Aorta (tissue), 5 donors: ENCODE measurements around the gene TRPM2. TPM values are rescaled to one million over a fixed set of nuclear protein-coding genes. Genes with fewer than 3 reads are reported as not detected.
"Not testable (repeated sequence)": the region's sequence is repeated elsewhere in the genome, so short reads cannot be mapped to it uniquely, and the experiment has no call there.

Experiments used
- ATAC-seq: fragments of 200-7000 bp; cut with Tn5 transposase; one replicate; pipeline ENCODE4 v1.9.1; 2022; ENCODE audit warnings: moderate library complexity; ENCODE audit not compliant: low FRiP score
- DNase-seq, 2 donors: peaks; one replicate each; pipeline ENCODE4 v3.0.0-alpha.2; 2020
- H3K27ac ChIP-seq, 2 donors: one replicate each; pipeline ENCODE4 v1.5.1; 2013; ENCODE audit warnings: low read length in 2 of 2, mild to moderate bottlenecking in 2 of 2, moderate library complexity in 2 of 2, control low read depth in 1 of 2, inconsistent platforms in 1 of 2, low read depth in 1 of 2
- H3K27me3 ChIP-seq, 2 donors: one replicate each; pipeline ENCODE4 v1.6.1; 2013; ENCODE audit warnings: control low read depth in 1 of 2, low read length in 1 of 2, mild to moderate bottlenecking in 1 of 2, moderate library complexity in 1 of 2; ENCODE audit not compliant: insufficient read depth in 2 of 2, control insufficient read depth in 1 of 2
- H3K36me3 ChIP-seq, 2 donors: one replicate each; pipeline ENCODE4 v1.6.1; 2013; ENCODE audit warnings: control low read depth in 1 of 2, low read length in 1 of 2, mild to moderate bottlenecking in 1 of 2; ENCODE audit not compliant: insufficient read depth in 2 of 2, control insufficient read depth in 1 of 2
- H3K4me1 ChIP-seq, 2 donors: one replicate each; pipeline ENCODE4 v1.6.1; 2013; ENCODE audit warnings: low read length in 2 of 2, control low read depth in 1 of 2, mild to moderate bottlenecking in 1 of 2, moderate library complexity in 1 of 2; ENCODE audit not compliant: insufficient read depth in 2 of 2, control insufficient read depth in 1 of 2
- H3K4me3 ChIP-seq, 2 donors: one replicate each; pipeline ENCODE4 v1.5.1; 2013; ENCODE audit warnings: low read length in 2 of 2, control low read depth in 1 of 2, mild to moderate bottlenecking in 1 of 2
- H3K9me3 ChIP-seq: one replicate; pipeline ENCODE4 v1.6.1; 2013; ENCODE audit warnings: mild to moderate bottlenecking, low read length; ENCODE audit not compliant: control insufficient read depth
- WGBS, 2 donors: extraction: QIAGEN DNeasy Blood & Tissue Kit; methylation state at CpG; one replicate each; pipeline ENCODE4 v1.1.7; 2013; 5-methylcytosine and 5-hydroxymethylcytosine counted together
- intact Hi-C, 2 donors: fragments of 100-400 bp; cut with DNase I; formaldehyde crosslinking; loops; one replicate each; pipeline versions ENCODE4 v1.14.2 to v1.15.0; 2022
- polyA plus RNA-seq, 2 donors: library from polyadenylated mRNA; stranded (reverse); fragments of 200-250 nt; gene quantifications; one replicate each; pipeline ENCODE4 v1.2.3, GENCODE V29; 2013
- total RNA-seq, 2 donors: library from RNA; stranded (reverse); fragmentation: NEBNext Ultra II Directional; extraction: Animal tissue kit (Norgen Biotek cat#: 25700); gene quantifications; one replicate each; pipeline ENCODE4 v1.2.1, GENCODE V29; 2021
- donor health status: healthy with polysubstance abuse.
- donor health status: Bipolar disorder and iron deficiency.
- donor health status: DM: no; HTN: no; CAD: no.
- donor health status: DM: no; HTN: no; CAD: no.
- donor health status: DM: yes; HTN: yes; CAD: no.

TRPM2 gene
- total and polyA plus RNA-seq, 4 donors = 2.2 to 15.8 (median 5.9) TPM

DNA sequence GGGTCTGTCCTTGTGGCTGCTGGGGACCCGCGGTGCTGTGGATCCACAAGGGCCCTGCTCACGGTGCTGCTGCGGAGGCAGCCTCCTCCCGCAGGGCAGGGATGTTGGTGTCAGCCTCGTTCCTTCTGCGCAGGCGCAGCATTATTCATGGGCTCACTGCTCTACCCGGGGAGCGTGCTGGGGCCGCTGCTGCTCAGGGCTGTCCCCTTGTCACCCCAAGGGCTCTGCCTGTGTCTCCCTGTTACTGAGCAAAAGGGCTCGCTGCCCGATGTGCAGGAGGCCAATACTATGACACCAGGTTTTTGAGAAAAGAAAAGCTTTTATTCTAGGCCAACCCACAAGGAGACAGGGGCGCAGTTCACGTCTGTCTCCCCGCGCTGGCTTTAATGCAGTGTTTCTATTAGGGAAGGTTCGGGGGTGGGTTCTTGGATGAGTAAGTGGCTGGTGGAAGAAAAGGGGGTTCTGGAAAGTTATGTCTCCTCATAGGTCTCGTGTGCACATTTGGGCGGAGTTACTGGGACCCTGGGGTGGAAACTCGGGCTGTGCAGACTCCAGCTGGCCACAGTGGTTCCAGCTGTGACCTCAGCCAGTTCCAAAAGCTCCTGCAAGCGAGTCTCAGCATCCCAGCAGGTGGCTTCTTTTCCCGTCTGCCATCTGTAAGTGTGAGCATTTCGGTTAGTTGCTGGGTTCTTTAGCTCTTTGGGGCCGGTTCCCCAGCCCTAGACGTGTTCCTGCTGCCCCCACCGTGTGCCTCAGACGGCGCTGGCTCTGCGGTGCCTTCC is 61.1 kb downstream of the TRPM2 start:
- no peak overlapping the region for H3K4me3 ChIP-seq
- no peaks in the 10 kb centered on the region for H3K36me3 ChIP-seq
- no peaks in the 10 kb centered on the region for H3K9me3 ChIP-seq
- no peaks in the 10 kb centered on the region for H3K4me1 ChIP-seq
- intact Hi-C loops = loop anchor here in 1 of 2 donors (10.0 kb wide), 1 partner anchor 50 kb away; no protein-coding TSS in a partner anchor
- H3K27ac ChIP-seq = no peak overlapping the region
- no peaks in the 10 kb centered on the region for H3K27me3 ChIP-seq
- DNase-seq (peak; percentile 14 to 64), ATAC-seq (no peak)
- WGBS, 2 donors = 86 to 87% methylated on average over 30 of the region's 30 CpGs

DNA sequence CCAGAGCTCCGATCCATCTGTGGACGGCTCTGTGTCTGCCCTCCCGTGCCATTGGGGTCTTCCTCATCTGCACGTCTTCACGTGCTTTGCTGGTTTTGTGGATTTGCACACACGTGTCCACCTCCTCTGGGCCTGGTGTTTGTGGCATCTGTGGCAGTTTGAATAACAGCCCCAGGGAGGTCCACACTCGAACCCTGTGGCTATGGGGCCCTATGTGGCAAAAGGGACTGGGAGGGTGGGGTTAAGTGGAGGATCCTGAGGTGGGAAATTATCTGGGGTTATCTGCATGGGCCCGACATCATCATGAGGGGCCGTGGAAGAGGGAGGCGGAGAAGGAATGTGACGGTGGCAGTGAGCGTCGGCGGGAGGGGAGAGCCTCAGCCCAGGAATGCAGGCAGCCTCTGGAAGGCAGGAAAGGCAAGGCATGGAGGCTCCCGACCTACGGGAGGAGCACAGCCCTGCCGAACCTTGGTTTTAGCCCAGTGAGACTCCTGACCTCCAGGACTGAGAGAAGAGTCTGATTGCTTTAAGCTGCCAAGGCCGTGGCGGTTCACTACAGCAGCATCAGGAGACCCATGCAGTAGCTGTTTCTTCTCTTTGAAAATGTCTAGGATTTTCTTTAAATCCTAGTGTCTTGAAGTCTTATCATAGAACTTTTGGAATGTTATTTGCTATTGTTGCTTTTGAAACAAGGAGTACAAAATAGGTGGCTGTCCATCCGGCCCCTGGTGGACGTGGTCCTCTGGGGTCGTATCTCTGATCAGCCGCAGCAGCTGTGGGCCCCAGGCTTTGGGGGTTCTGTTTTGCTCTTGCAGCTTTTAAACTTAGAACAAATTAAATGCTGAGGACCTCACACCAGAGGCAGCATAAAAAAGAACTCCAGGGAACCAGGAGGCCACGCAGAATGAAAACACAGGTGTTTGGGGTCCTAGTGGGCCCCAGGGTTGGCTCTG is 61.9 kb downstream of the TRPM2 start:
- no peaks in the 10 kb centered on the region for H3K36me3 ChIP-seq
- intact Hi-C loops = loop anchor here in 1 of 2 donors (10.0 kb wide), 1 partner anchor 51 kb away; no protein-coding TSS in a partner anchor
- no peak overlapping the region for H3K4me3 ChIP-seq
- WGBS, 2 donors = 55 to 58% methylated on average over 24 of the region's 24 CpGs
- H3K9me3 ChIP-seq = no peaks in the 10 kb centered on the region
- no peak overlapping the region for H3K27ac ChIP-seq
- no peaks in the 10 kb centered on the region for H3K27me3 ChIP-seq
- DNase-seq (peak; percentile 21 to 63), ATAC-seq (no peak)
- H3K4me1 ChIP-seq = no peaks in the 10 kb centered on the region

DNA sequence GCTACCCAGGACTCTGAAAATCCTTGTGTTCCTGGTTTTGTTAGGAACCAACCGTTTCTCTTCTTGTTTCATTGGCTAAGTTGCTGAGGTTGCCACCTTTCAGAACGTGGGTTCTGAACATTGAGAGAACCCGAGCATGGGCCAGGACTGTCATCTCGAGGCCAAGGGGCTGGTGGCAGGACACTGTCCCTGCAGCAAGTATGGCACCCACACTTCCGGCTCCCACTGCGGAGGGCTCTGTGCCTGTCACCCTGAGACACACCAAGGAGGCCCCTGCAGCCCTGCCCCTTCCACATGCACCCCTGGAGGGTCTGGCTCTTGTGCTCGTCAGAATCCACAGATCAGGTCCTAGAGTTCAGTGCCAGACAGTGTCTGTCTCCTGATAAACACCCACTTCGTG is 62.8 kb downstream of the TRPM2 start:
- H3K4me1 ChIP-seq = no peaks in the 10 kb centered on the region
- ATAC-seq = no peak
- no peaks in the 10 kb centered on the region for H3K27me3 ChIP-seq
- no peak overlapping the region for H3K4me3 ChIP-seq
- H3K9me3 ChIP-seq = no peaks in the 10 kb centered on the region
- H3K36me3 ChIP-seq = no peaks in the 10 kb centered on the region
- intact Hi-C loops = loop anchor here in 1 of 2 donors (10.0 kb wide), 1 partner anchor 51 kb away; no protein-coding TSS in a partner anchor
- peak; percentile 16 to 48 for DNase-seq
- no peak overlapping the region for H3K27ac ChIP-seq
- WGBS, 2 donors = 74 to 75% methylated on average over 8 of the region's 8 CpGs

DNA sequence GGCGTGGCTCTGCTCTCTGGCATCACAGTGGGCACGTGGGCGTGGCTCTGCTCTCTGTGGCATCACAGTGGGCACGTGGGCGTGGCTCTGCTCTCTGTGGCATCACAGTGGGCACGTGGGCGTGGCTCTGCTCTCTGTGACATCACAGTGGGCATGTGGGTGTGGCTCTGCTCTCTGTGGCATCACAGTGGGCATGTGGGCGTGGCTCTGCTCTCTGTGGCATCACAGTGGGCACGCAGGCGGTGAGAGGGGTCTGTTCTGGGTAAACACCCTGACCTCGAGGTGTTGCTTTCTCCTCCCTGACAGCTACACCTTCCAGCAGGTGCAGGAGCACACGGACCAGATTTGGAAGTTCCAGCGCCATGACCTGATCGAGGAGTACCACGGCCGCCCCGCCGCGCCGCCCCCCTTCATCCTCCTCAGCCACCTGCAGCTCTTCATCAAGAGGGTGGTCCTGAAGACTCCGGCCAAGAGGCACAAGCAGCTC is 64.2 kb downstream of the TRPM2 start:
- not testable (repeated sequence) for H3K9me3 ChIP-seq, ATAC-seq, H3K4me3 ChIP-seq, H3K36me3 ChIP-seq, H3K27me3 ChIP-seq, H3K4me1 ChIP-seq, H3K27ac ChIP-seq
- intact Hi-C loops = loop anchor here in 1 of 2 donors (10.0 kb wide), 1 partner anchor 53 kb away; no protein-coding TSS in a partner anchor
- DNase-seq = peak in 1 of 2 donors; percentile 10
- 89 to 90% methylated on average over 20 to 21 of the region's 21 CpGs for WGBS, 2 donors

DNA sequence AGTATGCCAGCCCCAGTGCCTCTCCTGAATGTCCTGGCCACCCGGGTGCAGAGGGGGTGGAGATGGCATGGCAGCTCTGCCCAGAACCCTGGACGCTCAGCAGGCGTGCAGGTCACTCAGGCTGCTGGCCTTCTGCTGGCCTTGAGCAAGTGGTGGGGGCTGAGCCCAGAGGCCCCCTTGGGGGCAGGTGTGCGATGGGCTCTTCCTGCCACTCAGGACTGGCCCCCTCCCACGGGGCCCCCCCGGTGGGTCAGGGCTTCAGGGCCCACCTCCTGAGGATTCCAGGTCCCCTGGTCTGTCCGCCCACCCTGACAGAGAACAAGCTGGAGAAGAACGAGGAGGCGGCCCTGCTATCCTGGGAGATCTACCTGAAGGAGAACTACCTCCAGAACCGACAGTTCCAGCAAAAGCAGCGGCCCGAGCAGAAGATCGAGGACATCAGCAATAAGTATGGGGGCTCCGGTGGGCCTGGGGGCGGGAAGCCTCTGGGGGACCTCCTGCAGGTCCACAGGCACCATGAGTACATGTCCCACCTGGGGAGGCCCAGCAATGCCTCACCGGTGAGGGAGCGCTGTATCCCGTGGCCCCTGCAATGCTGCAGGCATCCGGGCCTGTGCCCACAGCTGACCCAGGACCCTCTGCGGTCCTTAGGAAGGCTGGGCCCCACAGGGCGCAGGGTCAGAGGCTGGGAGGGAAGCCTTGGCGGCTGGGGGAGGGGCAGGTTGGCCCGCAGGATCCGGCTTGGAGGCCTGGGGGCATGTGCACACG is 64.9 kb downstream of the TRPM2 start:
- intact Hi-C loops = loop anchor here in 1 of 2 donors (10.0 kb wide), 1 partner anchor 53 kb away; no protein-coding TSS in a partner anchor
- Histone ChIP-seq H3K4me3 (no peak overlapping the region), H3K4me1 (no peaks in the 10 kb centered on the region), H3K27me3 (no peaks in the 10 kb centered on the region), H3K36me3 (no peaks in the 10 kb centered on the region), H3K9me3 (no peaks in the 10 kb centered on the region), H3K27ac (no peak overlapping the region)
- DNase-seq (peak; percentile 38 to 59), ATAC-seq (peak; percentile 36)
- WGBS, 2 donors = 90% methylated on average over 25 of the region's 25 CpGs

DNA sequence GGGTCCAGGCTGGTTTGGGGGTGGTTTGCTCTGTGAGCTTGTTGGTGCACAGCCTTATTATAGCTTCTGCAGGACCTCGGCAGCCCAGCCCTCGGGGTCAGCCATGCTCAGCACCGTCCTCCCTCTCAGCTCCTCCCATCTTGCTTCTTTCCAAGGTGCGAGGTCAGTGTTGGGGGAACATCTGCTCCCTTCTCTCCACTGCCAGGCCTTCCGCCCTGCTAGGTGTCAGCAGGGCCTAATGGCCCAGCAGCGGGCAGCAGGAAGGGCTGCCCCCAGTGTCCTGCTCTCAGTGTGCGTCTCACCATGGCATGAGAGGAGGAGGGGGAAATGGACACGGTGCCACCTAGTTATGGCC is 65.4 kb downstream of the TRPM2 start:
- Histone ChIP-seq H3K4me1 (no peaks in the 10 kb centered on the region), H3K36me3 (no peaks in the 10 kb centered on the region), H3K27me3 (no peaks in the 10 kb centered on the region), H3K27ac (no peak overlapping the region), H3K9me3 (no peaks in the 10 kb centered on the region), H3K4me3 (no peak overlapping the region)
- intact Hi-C loops = loop anchor here in 1 of 2 donors (10.0 kb wide), 1 partner anchor 54 kb away; no protein-coding TSS in a partner anchor
- ATAC-seq (no peak), DNase-seq (peak in 1 of 2 donors; percentile 66)
- 90 to 91% methylated on average over 8 of the region's 8 CpGs for WGBS, 2 donors

DNA sequence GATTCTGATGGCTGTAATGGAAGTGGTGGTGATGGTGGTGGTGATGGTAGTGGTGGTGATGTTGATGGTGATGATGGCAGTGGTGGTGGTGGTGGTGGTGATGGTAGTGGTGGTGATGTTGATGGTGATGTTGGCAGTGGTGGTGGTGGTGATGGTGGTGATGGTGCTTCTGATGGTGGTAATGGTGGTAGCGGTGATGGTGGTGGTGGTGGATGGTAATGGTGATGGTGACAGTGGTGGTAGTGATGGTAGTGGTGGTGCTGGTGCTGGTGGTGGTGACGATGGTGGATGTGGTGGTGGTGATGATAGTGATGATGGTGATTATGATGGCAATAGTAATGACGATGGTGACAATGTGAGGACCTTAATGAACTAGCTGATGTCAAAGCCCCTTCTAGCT is 66.3 kb downstream of the TRPM2 start:
- no peaks in the 10 kb centered on the region for H3K4me1 ChIP-seq
- H3K4me3 ChIP-seq = no peak overlapping the region
- 94 to 100% methylated on average over 3 of the region's 3 CpGs for WGBS, 2 donors
- no peaks in the 10 kb centered on the region for H3K27me3 ChIP-seq
- H3K9me3 ChIP-seq = no peaks in the 10 kb centered on the region
- no peaks in the 10 kb centered on the region for H3K36me3 ChIP-seq
- H3K27ac ChIP-seq = no peak overlapping the region
- intact Hi-C loops = loop anchor here in 1 of 2 donors (10.0 kb wide), 1 partner anchor 55 kb away; no protein-coding TSS in a partner anchor
- no peak for ATAC-seq
- peak in 1 of 2 donors; percentile 4 for DNase-seq
